HG03520 (cell line): ENCODE results near the gene RBM45.
"Not testable (repeated sequence)": the region's sequence is repeated elsewhere in the genome, so short reads cannot be mapped to it uniquely, and the experiment has no call there.

Experiments used
- ATAC-seq: cut with Tn5 transposase; IDR thresholded peaks from one replicate; pipeline ENCODE4 v1.9.1; 2021; ENCODE audit warnings: mild to moderate bottlenecking, moderate library complexity; ENCODE audit not compliant: unreplicated experiment

Gene RBM45

GRCh38 chr2:178105566-178105965 lies 6.7 kb upstream of the RBM45 start:
- no peak for ATAC-seq

DNA sequence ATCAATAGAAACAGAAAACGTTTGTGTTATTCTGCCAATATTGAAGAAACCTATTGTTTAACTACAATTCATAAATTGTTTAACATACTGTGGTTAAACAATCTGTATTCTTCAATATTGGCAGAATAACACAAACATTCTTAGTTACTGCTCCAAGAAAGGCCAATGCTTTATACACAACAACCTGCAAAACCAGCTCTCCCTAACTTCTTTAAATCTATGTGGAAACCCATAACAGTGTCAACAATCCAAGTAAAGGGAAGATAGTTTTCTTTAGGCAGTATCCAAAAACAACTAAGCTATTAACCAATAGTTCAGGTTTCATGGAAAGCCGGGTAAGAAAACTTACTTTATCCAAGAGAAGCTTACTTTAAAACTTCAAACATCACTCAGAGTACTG lies 6.2 kb upstream of the RBM45 start:
- ATAC-seq, result no peak

GRCh38 chr2:178108176-178108575 lies 4.1 kb upstream of the RBM45 start:
- ATAC-seq, result no peak

DNA sequence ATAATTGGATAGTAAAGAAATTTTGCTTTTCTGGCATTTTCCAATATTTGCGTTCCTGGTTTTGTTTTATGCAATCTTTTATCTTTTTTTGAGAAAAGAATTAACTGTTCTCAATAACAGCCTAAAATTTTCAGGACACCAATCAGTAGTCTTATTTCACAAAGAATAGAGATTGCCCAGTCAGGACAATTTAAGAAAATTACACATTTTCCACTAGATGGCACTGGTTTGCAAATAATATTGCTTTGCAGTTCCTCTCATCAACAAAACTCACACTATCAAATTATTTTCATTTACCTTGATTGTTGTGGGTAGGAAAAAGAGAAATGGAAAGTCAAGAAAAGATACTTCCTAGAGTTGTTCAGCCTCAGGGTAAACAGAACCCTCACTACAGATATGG lies 2.4 kb upstream of the RBM45 start:
- no peak for ATAC-seq

GRCh38 chr2:178110681-178111080 lies 1.6 kb upstream of the RBM45 start:
- ATAC-seq, result no peak

DNA sequence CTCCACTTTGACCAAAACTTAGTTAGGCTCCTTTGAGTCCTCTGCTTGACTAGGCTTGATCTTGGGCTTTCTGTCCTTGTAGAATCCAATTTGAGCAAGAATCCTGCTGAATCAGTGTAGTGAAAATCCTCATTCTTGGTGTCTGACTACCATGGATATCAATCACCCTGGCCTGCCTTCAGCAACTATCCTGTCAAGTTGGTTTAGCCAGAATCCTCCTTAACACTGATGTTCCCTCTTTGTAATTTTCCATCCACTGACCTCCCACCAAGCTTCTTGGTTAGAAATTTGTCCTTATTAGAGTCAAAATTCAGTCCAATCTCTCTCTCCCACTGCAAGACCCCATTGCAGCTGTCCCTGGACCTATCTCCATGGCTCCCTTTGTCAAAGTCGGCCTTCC lies 494 bp upstream of the RBM45 start:
- ATAC-seq, result no peak

DNA sequence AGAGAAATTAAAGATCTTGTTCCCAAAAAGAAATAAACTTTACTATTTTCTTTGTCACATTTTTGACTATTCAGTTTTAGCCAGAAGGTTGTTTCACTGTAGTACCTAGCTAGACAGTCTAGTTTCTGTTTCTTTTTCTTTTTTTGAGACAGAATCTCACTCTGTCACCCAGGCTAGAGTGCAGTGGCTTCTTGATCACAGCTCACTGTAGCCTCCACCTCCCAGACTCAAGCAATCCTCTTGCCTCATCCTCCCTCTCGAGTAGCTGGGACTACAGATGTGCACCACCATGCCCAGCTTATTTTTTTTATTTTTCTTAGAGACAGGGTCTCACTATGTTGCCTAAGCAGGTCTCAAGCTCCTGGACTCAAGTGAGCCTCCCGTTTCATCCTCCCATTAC lies 2.2 kb downstream of the RBM45 start:
- peak; percentile 46 for ATAC-seq

GRCh38 chr2:178115271-178115670 lies 3.0 kb downstream of the RBM45 start:
- no peak for ATAC-seq

DNA sequence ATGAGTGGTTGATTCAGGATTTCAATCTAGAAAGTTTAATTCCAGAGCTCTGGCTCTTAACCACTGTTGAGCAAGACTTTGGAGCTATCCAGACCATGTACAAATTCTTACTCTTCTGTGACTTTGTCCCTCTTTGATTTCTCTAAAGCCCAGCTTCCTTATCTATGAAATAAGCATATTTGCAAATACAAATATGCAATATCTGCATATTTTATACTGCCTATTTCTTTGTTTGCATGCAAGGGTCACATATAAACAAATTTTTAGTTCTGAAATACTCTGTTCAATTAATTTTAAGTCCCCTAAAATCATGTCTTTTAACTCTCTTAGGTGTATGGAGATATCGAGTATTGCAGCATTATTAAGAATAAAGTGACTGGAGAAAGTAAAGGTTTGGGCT lies 5.5 kb downstream of the RBM45 start:
- no peak for ATAC-seq

DNA sequence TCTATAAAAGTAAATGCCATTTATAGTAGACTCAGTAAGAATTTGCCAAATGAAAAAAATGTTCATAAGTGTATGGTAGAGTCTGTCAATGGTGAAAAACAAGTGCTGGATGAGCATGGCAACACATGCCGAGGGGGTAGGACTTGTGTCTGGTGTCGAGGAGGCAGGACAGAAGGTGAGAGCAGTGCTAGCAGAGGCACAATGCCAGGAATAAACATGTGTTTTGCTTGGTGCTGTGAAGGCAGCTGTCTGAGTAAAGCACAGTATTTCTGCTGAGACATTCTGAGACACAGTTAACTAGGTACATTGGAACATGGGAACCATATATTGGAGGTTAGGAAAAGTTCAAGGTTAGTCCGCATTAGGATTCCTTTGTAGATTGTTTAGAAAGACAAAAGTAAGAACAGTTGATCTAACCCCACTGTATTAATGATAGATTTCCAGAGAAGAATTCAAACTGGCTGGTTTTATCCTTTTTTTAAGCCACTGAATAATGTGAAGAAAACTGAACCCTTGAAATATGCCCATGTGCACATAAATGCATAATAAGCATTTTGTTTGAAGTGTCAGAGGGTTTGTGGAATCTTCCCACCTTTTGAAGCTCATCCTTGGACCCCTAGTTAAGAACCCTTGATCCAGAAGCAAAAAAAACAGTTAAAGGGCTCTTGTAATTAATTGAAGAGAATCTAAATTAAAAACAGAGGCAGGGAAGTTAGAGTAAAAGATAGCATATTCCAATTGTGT lies 7.1 kb downstream of the RBM45 start:
- ATAC-seq, result no peak

GRCh38 chr2:178123163-178123562 lies 10.9 kb downstream of the RBM45 start:
- ATAC-seq, result no peak

DNA sequence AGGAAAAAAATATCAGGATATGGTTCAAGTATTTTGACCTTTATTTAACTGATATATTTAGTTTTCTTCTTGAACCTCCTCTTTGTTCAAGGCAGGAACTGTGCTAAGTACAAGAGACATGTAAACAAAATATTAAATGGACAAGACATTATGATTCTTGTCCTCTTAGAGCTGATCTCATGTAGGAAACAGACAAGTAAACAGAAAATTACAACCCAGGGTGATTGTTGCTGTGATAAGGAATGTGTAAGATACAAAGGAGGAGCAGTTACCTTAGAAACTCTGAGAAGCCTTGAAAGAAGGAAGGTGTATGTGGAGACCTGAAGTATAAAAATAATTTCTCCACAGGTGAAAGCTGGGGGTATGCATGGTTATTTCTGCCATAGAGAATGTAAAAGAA lies 12.9 kb downstream of the RBM45 start:
- no peak for ATAC-seq

DNA sequence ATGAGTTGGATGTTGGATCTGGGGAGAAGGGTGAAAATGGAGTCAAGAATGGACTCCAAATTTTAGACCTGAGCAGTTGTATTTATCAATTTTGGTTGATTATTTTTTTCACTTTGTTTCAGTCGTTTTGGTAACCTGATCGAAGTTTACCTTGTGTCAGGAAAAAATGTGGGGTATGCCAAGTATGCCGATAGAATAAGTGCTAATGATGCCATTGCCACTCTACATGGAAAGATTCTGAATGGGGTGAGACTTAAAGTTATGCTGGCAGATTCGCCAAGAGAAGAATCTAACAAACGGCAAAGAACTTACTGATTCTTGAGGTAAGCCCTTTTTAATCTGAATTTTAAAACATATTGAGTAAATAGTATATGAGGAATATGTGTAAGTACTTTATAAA lies 13.6 kb downstream of the RBM45 start:
- ATAC-seq, result no peak

- no peak for ATAC-seq
Observed at GRCh38 chr2:178128836-178129630, 16.8 kb downstream of the RBM45 start.

DNA sequence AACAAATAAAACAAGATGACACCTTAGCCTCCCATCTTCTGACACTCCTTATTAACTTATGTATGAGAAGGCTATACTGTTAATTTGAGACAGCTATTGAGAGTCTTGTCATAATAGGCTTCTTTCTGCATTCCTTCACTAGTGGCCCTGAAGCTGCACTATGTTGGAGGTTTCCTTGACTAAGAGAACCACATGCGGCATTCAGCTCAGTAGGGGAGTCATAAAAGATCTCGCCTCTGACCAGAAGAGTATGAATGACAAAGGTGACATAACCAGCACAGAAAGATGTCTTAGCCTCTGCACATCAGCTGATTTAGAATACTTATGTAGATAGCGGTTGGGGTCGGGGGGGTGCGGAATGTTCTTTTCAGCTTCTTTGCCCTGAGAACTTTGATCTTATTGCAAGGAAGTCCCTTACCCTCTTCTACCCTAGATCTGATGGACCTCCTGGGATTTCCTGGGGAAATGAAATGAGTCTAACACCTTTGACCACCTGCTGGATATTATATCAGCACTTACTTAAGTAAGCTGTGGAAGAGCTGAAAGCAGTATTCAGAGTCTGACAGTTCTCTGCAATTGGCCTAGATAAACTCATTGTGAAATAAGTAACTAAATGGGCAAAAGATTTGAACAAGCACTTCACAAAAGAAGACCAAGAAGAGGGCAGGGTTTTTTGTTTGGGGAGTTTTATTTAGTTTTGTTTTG lies 24.2 kb downstream of the RBM45 start:
- no peak for ATAC-seq

DNA sequence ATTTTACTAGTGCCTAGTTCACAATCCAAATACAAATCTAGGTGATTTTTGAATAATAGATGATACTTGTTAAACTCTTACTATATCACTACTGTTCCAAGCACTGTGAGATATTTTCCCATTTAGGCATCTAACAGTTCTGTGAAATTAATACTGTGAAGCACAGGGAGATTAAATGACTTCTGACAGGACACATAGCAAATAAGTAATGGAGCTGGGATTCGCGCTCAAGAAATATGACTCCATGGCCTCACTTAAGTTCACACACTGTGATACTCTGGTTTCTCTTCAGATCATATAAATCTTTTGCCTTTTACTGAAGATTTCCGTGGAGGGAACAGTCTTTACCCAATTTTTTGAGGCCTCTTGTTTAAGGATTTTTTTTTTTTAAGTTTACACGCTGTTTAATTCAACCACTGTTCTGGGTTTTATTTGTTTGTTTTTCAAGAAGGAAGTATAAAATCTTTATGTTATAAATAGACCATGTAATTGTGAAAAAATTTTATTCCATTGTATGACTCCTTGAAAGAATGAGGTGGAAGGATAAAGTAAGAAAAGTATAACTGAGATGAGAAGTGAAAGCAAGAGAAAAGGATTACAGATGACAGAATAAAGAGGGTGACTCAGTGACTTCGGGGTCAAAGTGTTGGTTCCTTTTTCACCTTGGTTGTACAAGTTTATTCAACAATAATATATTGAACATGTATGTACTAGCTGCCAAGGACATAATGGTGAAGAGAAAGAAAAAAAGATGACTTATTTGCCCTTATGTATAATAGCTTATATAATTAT lies 30.2 kb downstream of the RBM45 start:
- no peak for ATAC-seq

DNA sequence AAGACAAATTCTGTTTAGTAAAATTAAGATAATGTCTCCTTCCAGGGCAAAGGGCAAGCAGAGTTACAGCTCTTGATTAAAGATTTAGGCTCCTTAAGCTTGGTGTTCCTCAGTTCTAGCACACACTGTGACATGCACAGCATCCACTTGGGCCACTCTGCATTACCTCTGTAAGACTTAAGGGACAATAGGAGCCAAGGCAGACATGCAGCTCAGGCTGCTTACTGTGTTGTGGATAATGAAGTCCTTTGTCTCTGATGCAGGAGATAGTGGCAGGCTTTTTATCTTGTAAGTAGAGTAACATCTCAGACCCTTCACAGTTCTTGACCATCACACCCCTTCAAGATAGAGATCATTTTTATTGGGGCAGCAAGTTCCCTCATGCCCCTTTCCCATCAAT lies 31.2 kb downstream of the RBM45 start:
- no peak for ATAC-seq

GRCh38 chr2:178152033-178152432 lies 39.8 kb downstream of the RBM45 start:
- no peak for ATAC-seq

DNA sequence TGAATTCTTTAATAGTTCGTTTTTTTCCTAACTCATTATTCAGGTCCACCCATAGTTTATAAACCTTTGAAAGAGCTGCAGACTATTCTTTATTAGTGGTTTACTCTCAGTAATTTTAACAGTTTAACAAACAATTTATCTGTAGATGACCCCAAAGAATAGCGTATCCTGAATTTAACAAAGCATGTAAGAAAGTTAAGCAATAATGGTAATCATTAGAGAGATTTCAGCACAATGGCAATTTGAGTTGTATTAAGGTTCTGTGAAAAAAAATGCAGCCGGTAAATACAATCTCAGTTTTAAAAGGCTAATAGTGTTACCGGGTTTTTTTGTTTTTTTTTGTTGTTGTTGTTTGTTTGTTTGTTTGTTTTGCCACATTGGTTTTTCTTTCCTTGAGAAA lies 40.3 kb downstream of the RBM45 start:
- ATAC-seq, result no peak

- no peak for ATAC-seq
Observed at GRCh38 chr2:178152977-178153376, 40.7 kb downstream of the RBM45 start.

DNA sequence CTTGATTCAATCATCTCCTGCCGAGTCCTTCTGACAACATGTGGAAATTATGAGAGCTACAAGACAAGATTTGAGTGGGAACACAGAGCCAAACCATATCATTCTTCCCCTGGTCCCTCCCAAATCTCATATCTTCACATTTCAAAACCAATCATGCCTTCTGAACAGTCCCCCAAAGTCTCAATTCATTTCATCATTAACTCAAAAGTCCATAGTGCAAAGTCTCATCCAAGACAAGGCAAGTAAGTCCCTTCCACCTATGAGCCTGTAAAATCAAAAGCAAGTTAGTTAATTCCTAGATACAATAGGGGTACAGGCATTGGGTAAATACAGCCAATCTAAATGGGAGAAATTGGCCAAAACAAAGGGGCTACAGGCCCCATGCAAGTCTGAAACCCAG lies 41.6 kb downstream of the RBM45 start:
- ATAC-seq, result not testable (repeated sequence)
